ENCODE measurements around the gene ATP6V1E1. TPM values are rescaled to one million over a fixed set of nuclear protein-coding genes. Genes with fewer than 3 reads are reported as not detected.
"Not testable (repeated sequence)": the region's sequence is repeated elsewhere in the genome, so short reads cannot be mapped to it uniquely, and the experiment has no call there.

The ATP6V1E1 gene
- total RNA-seq, 1 donor from 2014 or later: 120 TPM

DNA sequence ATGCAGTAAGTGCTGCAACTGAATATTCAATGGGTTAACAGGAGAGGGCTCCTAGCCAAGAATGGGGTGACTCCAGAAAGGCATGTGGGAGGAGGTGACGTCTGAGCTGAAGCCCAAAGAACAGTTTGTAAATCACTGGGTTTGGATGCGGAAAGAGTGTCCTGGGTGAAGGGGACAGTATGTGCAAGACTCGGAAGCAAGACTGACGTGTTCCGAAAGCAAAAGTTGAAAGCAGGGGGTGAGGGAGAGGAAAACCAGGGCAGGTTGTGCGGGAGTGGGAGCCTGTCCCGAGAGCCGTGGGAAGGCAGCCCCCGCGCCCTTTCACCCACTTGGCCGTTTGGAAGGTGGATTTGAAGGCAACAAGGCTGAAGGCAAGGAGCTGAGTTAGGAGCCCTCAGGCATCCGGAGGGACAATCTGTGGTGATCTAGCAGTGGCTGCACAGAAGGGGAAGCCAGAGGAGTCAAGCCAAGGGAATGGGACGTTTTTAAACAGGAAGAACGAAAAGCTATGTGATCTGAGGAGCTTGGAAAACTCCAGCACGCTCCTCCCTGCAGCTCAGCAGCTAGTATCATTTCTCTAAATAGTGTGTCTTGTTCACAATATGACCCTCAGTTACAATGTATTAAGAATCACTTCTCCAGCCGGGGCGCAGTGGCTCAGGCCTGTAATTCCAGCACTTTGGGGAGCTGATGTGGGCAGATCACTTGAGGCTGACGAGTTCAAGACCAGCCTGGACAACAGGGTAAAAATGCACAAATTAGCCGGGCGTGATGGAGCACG is 57.5 kb downstream of the ATP6V1E1 start:
- H3K36me3 Mint-ChIP-seq (ENCODE audit: low read depth): no peaks in the 10 kb centered on the region
- no peaks in the 10 kb centered on the region for H3K4me1 Mint-ChIP-seq (ENCODE audit: low read depth)
- no peak overlapping the region for H3K4me3 Mint-ChIP-seq
- H3K9me3 Mint-ChIP-seq: no peaks in the 10 kb centered on the region
- DNase-seq (ENCODE audit: low spot score): no peak
- H3K27ac Mint-ChIP-seq: no peak overlapping the region
- peaks cover 2% of the 10 kb centered on the region for H3K27me3 Mint-ChIP-seq (ENCODE audit: insufficient read depth)
- intact Hi-C loops (cut with micrococcal nuclease): no loop called here

DNA sequence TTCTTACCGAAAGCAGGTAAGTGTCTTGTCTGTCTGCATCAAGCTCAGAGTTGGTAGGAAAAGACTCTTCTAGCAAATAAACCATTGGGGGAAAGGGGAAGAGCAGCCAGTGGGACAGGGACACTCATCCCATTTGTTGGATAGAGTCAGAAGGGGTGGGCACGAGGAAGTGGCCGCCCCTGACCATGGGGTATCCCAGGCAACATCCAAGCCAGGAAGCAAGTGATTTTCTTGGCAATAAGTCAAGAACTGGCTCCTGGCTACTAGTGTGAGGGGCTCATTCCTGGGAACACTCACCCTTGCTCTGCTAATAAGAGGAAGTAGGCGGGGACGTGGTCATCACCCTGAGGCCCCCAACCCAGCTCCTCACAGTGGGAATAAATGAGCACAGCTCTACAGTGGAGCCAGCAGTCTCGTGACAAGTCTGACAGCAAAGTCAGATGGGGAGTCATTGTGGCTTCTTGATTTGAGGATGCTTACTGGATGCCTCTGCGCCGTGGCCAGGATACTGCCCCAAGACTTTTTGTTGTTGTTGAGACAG is 58.5 kb downstream of the ATP6V1E1 start:
- DNase-seq (ENCODE audit: low spot score): no peak
- Mint-ChIP-seq H3K27ac (no peak overlapping the region), H3K4me1 (ENCODE audit: low read depth) (no peaks in the 10 kb centered on the region), H3K36me3 (ENCODE audit: low read depth) (no peaks in the 10 kb centered on the region), H3K27me3 (ENCODE audit: insufficient read depth) (peaks cover 2% of the 10 kb centered on the region), H3K9me3 (no peaks in the 10 kb centered on the region), H3K4me3 (no peak overlapping the region)
- intact Hi-C loops (cut with micrococcal nuclease): no loop called here

GRCh38 chr22:17566776-17567175 is 61.8 kb downstream of the ATP6V1E1 start:
- no peak overlapping the region for H3K27ac Mint-ChIP-seq
- H3K4me3 Mint-ChIP-seq: no peak overlapping the region
- peaks cover 2% of the 10 kb centered on the region for H3K27me3 Mint-ChIP-seq (ENCODE audit: insufficient read depth)
- intact Hi-C loops (cut with micrococcal nuclease): no loop called here
- no peak for DNase-seq (ENCODE audit: low spot score)
- no peaks in the 10 kb centered on the region for H3K9me3 Mint-ChIP-seq
- no peaks in the 10 kb centered on the region for H3K36me3 Mint-ChIP-seq (ENCODE audit: low read depth)
- no peaks in the 10 kb centered on the region for H3K4me1 Mint-ChIP-seq (ENCODE audit: low read depth)

GRCh38 chr22:17566016-17566687 is 62.4 kb downstream of the ATP6V1E1 start:
- DNase-seq (ENCODE audit: low spot score); H3K4me1 Mint-ChIP-seq (ENCODE audit: low read depth); H3K36me3 Mint-ChIP-seq (ENCODE audit: low read depth); H3K9me3 Mint-ChIP-seq; H3K4me3 Mint-ChIP-seq; H3K27ac Mint-ChIP-seq; H3K27me3 Mint-ChIP-seq (ENCODE audit: insufficient read depth); intact Hi-C loops (cut with micrococcal nuclease): not testable (repeated sequence)

DNA sequence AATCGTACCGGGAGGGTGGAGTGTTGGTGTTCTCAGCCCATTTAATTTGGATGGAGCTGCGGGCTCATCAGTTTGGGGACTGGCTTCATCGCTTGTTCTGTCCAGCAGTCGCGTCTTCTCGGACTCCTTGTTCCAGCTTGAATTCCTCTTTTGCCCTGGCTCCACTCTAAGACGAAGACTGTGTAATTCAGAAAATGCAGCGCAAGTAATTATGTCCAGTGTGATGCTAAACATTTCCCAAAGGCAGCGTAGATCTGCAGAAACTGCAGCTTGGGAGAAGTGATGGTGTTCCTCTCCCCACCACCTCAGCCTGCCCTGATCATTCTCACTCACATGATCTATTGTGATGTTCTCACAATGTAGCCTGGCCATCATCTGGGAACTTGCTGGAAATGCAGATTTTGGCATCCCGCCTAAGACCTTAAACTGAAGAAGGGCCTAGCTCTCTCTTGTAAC is 64.6 kb downstream of the ATP6V1E1 start:
- Mint-ChIP-seq H3K36me3 (ENCODE audit: low read depth) (no peaks in the 10 kb centered on the region), H3K4me1 (ENCODE audit: low read depth) (no peaks in the 10 kb centered on the region), H3K27me3 (ENCODE audit: insufficient read depth) (no peaks in the 10 kb centered on the region), H3K27ac (no peak overlapping the region), H3K9me3 (no peaks in the 10 kb centered on the region), H3K4me3 (no peak overlapping the region)
- intact Hi-C loops (cut with micrococcal nuclease): no loop called here
- DNase-seq (ENCODE audit: low spot score): no peak

DNA sequence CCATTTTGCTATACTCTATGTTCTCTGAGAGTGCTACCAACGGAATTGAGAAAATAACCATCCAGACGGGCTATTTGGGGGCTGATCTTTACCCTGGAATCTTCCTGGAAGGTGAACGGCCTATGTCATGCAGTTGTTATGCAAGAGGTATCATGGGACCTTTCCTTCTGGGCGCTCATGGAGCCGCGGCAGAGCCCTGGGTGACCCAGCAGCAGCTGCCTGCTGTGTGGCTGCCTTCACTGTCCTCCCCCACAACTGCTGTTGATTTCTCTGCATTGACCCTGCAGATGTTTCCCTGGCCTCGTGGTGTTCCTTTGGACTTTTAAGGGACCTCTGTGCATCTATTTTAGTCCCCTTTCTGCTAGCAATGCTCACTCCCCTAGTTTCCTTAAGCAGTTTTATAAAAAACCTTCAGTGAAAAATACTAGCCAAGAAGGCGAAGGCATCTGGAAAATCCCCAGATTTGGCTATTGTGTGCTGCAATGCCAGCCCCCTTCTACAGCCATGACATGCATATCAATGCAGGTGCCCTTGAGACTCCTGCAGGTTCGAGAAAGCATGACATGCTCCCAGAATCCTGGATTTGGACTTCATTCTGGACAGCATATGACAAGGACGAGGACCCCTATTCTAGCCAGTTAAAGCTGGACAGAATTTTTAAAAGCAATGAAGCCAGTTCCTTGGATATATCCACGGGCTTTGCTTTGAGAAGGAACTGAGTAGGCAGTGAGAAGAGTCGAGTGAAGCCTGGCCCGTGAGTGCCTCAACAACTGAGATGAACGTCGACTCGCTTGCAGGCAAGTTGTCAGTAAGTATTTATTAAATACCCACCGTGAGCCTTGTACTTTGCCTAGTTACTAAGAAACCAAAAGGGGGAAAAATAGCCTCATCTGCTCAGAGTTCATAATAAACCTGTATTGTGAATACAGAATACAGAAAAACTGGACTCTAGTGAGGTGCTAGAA is 65.4 kb downstream of the ATP6V1E1 start, which contains the start of gene SLC25A18:
SLC25A18 (plus strand) TSS at position 593 of the 965 bp plus-strand sequence. CDS start 16,447 bp downstream, outside the sequence.
- H3K27me3 Mint-ChIP-seq (ENCODE audit: insufficient read depth): no peaks in the 10 kb centered on the region
- DNase-seq (ENCODE audit: low spot score): no peak
- H3K9me3 Mint-ChIP-seq: no peaks in the 10 kb centered on the region
- no peak within 1 kb of the TSS for H3K4me3 Mint-ChIP-seq
- intact Hi-C loops (cut with micrococcal nuclease): no loop called here
- H3K27ac Mint-ChIP-seq: no peak within 1 kb of the TSS
- H3K36me3 Mint-ChIP-seq (ENCODE audit: low read depth): no peaks in the 10 kb centered on the region
- H3K4me1 Mint-ChIP-seq (ENCODE audit: low read depth): no peaks in the 10 kb centered on the region

DNA sequence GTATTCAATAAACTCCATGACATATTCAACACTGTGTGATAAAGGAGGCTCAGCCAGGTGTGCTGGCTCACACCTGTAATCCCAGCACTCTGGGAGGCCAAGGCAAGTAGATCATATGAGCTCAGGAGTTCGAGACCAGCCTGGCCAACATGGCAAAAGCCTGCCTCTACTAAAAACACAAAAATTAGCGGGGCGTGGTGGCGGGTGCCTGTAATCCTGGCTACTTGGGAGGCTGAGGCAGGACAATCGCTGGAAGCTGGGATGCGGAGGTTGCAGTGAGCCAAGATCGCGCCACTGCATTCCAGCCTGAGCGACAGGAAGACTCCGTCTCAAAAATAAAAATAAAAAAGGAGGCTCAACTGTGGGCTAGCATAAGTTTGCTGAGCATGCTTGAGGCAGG is 69.4 kb downstream of the ATP6V1E1 start:
- H3K36me3 Mint-ChIP-seq (ENCODE audit: low read depth): no peaks in the 10 kb centered on the region
- intact Hi-C loops (cut with micrococcal nuclease): no loop called here
- DNase-seq (ENCODE audit: low spot score): no peak
- peaks cover 9% of the 10 kb centered on the region for H3K27me3 Mint-ChIP-seq (ENCODE audit: insufficient read depth)
- no peak overlapping the region for H3K4me3 Mint-ChIP-seq
- H3K9me3 Mint-ChIP-seq: no peaks in the 10 kb centered on the region
- H3K4me1 Mint-ChIP-seq (ENCODE audit: low read depth): no peaks in the 10 kb centered on the region
- no peak overlapping the region for H3K27ac Mint-ChIP-seq

DNA sequence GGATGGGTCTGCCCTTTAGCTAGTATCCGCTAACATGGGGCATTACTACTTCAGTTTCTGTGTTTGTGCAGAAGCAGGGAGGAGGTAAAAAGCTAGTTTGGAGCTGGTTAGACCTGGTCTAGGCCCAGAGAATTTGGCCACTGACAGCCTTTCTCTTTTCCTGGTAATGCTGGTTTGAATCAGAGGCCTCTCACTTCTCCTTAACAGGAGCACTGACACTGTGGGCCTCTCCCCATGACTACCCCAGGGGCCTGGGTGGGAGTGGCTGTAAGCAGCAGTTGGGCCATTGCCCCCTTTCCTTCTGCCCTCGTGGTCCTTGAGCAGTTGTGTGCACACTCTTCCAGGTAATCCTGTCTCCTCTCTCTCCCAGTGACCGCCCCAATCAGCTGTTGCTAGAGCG is 73.7 kb downstream of the ATP6V1E1 start:
- H3K27ac Mint-ChIP-seq: no peak overlapping the region
- no peak overlapping the region for H3K4me3 Mint-ChIP-seq
- DNase-seq (ENCODE audit: low spot score): no peak
- intact Hi-C loops (cut with micrococcal nuclease): no loop called here
- no peaks in the 10 kb centered on the region for H3K36me3 Mint-ChIP-seq (ENCODE audit: low read depth)
- H3K4me1 Mint-ChIP-seq (ENCODE audit: low read depth): no peaks in the 10 kb centered on the region
- H3K9me3 Mint-ChIP-seq: no peaks in the 10 kb centered on the region
- H3K27me3 Mint-ChIP-seq (ENCODE audit: insufficient read depth): peaks cover 9% of the 10 kb centered on the region

DNA sequence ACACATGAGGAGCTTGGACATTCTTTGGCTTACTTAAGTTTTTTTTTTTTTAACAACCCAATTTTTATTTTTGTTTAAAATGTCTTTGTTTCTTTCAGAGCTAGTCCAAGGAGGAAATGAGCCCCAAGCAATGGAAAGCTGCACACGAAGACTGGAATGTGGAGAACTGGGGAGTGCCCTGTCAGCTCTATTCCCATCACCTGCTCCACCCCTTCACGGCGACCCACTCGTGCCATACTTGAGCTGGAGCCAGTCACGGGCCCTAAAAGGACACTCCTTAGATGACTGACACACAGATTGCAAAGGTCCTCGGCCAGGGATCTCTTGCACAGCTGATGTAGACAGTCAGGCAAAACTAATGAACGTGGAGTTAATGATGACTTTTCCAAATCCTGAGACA is 75.8 kb downstream of the ATP6V1E1 start:
- Mint-ChIP-seq H3K27ac (no peak overlapping the region), H3K4me3 (no peak overlapping the region), H3K36me3 (ENCODE audit: low read depth) (no peaks in the 10 kb centered on the region), H3K27me3 (ENCODE audit: insufficient read depth) (peaks cover 12% of the 10 kb centered on the region), H3K4me1 (ENCODE audit: low read depth) (no peaks in the 10 kb centered on the region), H3K9me3 (no peaks in the 10 kb centered on the region)
- intact Hi-C loops (cut with micrococcal nuclease): no loop called here
- DNase-seq (ENCODE audit: low spot score): no peak

- no peaks in the 10 kb centered on the region for H3K9me3 Mint-ChIP-seq
- H3K36me3 Mint-ChIP-seq (ENCODE audit: low read depth): no peaks in the 10 kb centered on the region
- H3K27me3 Mint-ChIP-seq (ENCODE audit: insufficient read depth): peaks cover 6% of the 10 kb centered on the region
- no peaks in the 10 kb centered on the region for H3K4me1 Mint-ChIP-seq (ENCODE audit: low read depth)
- DNase-seq (ENCODE audit: low spot score): no peak
- intact Hi-C loops (cut with micrococcal nuclease): no loop called here
- H3K27ac Mint-ChIP-seq: no peak overlapping the region
- no peak overlapping the region for H3K4me3 Mint-ChIP-seq
Observed at GRCh38 chr22:17549655-17550054, 78.9 kb downstream of the ATP6V1E1 start.

GRCh38 chr22:17549183-17549582 is 79.4 kb downstream of the ATP6V1E1 start:
- Mint-ChIP-seq H3K36me3 (ENCODE audit: low read depth) (no peaks in the 10 kb centered on the region), H3K4me1 (ENCODE audit: low read depth) (no peaks in the 10 kb centered on the region), H3K9me3 (no peaks in the 10 kb centered on the region), H3K4me3 (no peak overlapping the region), H3K27ac (no peak overlapping the region), H3K27me3 (ENCODE audit: insufficient read depth) (peaks cover 3% of the 10 kb centered on the region)
- no peak for DNase-seq (ENCODE audit: low spot score)
- intact Hi-C loops (cut with micrococcal nuclease): no loop called here

DNA sequence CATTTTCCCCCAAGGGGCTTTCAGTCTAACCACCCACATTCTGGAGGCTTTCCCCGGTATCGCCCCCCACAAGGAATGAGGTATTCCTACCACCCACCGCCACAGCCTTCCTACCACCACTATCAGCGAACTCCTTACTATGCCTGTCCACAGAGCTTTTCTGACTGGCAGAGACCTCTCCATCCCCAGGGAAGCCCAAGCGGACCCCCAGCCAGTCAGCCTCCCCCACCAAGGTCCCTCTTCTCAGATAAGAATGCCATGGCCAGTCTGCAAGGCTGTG is 79.9 kb downstream of the ATP6V1E1 start:
- Mint-ChIP-seq H3K27me3 (ENCODE audit: insufficient read depth) (peaks cover 3% of the 10 kb centered on the region), H3K9me3 (no peaks in the 10 kb centered on the region), H3K4me1 (ENCODE audit: low read depth) (no peaks in the 10 kb centered on the region), H3K27ac (no peak overlapping the region), H3K36me3 (ENCODE audit: low read depth) (no peaks in the 10 kb centered on the region), H3K4me3 (no peak overlapping the region)
- DNase-seq (ENCODE audit: low spot score): no peak
- intact Hi-C loops (cut with micrococcal nuclease): no loop called here

All from activated T-helper 1 cell treated with anti-CD3 and anti-CD28 coated beads, Interleukin-12 subunit alpha, Interleukin-12 subunit beta, Interleukin-2, Interleukin-4 antibody, amounts not matched to agents 30 ng/mL and 10 ng/mL and 1 ng/mL, durations not matched to agents 14 hours and 24 hours and 36 hours (primary cell).